GM12864 (cell line): ENCODE measurements around the gene LRRC41.

ENCODE experiments used
- DNase-seq: peaks from one replicate; pipeline ENCODE4 v3.0.0-alpha.2; 2011; ENCODE audit warnings: low read depth
- H3K4me3 ChIP-seq: 2 replicates; pipeline ENCODE4 v1.5.1; 2011; ENCODE audit warnings: mild to moderate bottlenecking, low read depth, low read length, control low read depth
- TF ChIP-seq, protein P1 (sequence below): IDR thresholded peaks from 2 replicates; pipeline ENCODE4 v1.5.1; 2011; ENCODE audit warnings: low read depth, mild to moderate bottlenecking, moderate library complexity, low read length, control low read depth, inconsistent platforms; ENCODE audit errors: missing control alignments

LRRC41 gene

DNA sequence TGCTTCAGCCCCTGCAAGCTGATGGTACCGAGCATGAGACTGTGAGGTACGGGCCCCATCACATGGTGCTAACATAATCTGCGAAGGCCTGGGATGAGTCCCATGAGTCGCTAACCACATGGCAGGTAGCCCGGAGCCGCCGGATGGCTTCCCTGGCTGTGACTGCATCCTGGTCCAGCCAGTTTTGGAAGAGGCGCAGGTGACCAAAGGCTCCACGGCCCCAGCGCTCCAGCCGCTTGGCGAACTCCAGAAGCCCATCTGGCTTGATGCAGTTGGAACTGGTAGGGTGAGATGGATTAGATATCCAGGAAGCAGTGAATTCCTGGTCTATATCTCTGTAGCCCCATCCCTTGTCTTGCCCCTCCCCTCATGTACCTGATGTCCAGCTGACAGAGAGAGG, 24.6 kb downstream of the LRRC41 start:
- no peak overlapping the region for H3K4me3 ChIP-seq
- no peak for DNase-seq
- TF ChIP-seq, protein P1, sequence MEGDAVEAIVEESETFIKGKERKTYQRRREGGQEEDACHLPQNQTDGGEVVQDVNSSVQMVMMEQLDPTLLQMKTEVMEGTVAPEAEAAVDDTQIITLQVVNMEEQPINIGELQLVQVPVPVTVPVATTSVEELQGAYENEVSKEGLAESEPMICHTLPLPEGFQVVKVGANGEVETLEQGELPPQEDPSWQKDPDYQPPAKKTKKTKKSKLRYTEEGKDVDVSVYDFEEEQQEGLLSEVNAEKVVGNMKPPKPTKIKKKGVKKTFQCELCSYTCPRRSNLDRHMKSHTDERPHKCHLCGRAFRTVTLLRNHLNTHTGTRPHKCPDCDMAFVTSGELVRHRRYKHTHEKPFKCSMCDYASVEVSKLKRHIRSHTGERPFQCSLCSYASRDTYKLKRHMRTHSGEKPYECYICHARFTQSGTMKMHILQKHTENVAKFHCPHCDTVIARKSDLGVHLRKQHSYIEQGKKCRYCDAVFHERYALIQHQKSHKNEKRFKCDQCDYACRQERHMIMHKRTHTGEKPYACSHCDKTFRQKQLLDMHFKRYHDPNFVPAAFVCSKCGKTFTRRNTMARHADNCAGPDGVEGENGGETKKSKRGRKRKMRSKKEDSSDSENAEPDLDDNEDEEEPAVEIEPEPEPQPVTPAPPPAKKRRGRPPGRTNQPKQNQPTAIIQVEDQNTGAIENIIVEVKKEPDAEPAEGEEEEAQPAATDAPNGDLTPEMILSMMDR: no peak

DNA sequence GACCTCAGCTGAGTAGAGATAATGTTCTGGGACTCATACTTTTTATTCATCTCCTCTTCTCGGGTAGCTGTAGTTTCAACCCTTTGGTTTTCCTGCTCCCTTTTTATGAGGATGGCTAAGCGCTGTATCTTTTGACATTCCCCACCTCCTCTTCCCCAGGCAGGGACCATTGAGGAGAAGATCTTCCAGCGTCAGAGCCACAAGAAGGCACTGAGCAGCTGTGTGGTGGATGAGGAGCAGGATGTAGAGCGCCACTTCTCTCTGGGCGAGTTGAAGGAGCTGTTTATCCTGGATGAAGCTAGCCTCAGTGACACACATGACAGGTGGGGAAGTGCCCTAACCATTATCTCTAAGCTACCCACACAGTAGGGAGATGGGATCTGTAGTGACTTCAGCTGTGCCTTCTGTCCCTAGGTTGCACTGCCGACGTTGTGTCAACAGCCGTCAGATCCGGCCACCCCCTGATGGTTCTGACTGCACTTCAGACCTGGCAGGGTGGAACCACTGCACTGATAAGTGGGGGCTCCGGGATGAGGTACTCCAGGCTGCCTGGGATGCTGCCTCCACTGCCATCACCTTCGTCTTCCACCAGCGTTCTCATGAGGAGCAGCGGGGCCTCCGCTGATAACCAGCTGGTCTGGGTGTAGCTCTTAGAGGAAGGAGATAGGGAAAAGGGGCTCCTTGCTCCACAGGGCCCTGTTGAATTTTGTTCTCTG, 25.6 kb downstream of the LRRC41 start:
- no peak for DNase-seq
- TF ChIP-seq, protein P1: no peak
- H3K4me3 ChIP-seq: no peak overlapping the region

DNA sequence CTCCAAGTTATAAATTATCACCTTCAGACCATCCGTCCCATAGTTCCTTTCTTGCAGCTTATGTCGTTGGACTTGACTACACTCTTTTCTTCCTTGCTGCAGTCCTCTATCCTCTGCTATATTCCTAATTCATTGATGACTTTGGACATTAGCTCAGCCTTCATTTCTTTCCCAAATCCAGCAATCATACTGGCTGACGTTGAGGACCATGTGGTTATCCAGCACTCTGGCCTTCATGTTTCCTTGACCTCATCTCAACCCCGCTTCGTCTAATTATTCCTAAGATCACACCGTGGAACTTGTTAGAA, 28.4 kb downstream of the LRRC41 start:
- DNase-seq: no peak
- H3K4me3 ChIP-seq: no peak overlapping the region
- TF ChIP-seq, protein P1: no peak

DNA sequence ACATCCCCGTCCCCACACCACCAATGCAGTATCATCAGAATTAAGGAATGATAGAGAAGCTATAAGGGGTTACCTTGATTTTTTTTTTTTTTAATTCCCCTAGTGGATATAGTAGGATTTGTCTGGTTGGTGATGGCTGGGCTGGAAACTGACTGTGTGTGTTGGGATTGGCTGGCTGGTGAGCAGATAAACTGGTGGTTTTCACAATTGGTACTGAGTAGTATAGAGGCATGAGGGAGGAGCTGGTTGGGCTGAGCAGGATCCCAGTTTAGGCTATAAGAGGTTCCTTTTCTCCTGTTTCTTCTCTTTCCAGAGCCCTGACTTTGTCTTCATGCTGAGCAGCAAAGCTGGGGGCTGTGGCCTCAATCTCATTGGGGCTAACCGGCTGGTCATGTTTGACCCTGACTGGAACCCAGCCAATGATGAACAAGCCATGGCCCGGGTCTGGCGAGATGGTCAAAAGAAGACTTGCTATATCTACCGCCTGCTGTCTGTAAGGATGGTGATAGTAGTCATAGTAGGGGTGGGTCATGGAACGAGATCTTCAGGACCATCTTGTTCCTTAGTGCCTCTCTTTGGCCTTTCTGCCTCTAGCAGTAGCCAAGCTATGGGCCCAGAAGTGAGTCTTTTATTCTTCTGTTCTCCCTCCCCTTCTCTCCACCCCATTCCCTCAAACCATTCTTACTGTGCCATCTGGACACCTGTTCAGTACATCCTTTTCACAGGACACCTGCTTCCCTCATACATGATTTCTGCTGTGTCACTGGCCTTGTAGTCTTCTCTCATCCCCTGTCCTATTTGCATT, 29.0 kb downstream of the LRRC41 start:
- no peak overlapping the region for H3K4me3 ChIP-seq
- TF ChIP-seq, protein P1: no peak
- no peak for DNase-seq

DNA sequence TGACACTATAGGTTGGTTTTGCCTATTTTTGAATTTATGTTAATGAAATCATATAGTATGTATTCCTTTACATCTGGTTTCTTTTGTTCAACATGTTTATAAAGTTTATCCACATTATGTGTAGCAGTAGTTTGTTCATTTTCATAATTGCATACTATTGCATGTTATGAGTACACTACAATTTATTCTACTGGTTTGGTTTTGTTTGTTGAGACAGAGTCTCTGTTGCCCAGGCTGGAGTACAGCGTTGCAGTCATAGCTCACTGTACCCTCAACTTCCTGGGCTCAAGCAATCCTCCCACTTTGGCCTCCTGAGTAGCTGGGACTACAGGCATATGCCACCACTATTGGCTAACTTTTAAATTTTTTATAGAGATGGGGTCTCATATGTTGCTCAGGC, 34.8 kb downstream of the LRRC41 start:
- H3K4me3 ChIP-seq: no peak overlapping the region
- TF ChIP-seq, protein P1: no peak
- no peak for DNase-seq

DNA sequence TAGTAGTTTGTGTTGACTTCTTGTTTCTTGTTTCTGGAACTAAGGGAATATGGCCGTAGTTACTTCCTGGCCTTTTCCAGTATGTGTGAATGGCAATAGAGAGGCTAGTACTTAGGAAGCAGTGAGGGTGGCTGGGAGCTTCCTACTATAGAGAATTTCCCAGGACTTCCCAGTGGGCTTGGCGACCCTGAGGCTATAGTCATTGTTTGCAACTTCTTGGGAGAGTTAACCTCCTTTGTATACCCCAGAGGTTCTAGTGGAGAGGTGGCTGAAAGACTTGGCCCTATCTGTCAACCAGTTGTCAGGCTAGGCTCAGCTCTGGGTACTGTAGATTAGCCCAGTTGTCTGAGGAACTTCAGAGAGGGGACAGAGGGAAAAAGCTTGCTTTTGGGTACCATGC, 40.3 kb downstream of the LRRC41 start:
- H3K4me3 ChIP-seq: no peak overlapping the region
- DNase-seq: no peak
- TF ChIP-seq, protein P1: no peak
